CD4-positive, alpha-beta T cell treated with Interleukin-15 for 1 hour (primary cell): ENCODE data around the gene ABCA3.
"Not testable (repeated sequence)": the region's sequence is repeated elsewhere in the genome, so short reads cannot be mapped to it uniquely, and the experiment has no call there.

ENCODE experiments used
- DNase-seq: peaks from one replicate; pipeline ENCODE4 v3.0.0-alpha.2; 2020

Gene ABCA3

DNA sequence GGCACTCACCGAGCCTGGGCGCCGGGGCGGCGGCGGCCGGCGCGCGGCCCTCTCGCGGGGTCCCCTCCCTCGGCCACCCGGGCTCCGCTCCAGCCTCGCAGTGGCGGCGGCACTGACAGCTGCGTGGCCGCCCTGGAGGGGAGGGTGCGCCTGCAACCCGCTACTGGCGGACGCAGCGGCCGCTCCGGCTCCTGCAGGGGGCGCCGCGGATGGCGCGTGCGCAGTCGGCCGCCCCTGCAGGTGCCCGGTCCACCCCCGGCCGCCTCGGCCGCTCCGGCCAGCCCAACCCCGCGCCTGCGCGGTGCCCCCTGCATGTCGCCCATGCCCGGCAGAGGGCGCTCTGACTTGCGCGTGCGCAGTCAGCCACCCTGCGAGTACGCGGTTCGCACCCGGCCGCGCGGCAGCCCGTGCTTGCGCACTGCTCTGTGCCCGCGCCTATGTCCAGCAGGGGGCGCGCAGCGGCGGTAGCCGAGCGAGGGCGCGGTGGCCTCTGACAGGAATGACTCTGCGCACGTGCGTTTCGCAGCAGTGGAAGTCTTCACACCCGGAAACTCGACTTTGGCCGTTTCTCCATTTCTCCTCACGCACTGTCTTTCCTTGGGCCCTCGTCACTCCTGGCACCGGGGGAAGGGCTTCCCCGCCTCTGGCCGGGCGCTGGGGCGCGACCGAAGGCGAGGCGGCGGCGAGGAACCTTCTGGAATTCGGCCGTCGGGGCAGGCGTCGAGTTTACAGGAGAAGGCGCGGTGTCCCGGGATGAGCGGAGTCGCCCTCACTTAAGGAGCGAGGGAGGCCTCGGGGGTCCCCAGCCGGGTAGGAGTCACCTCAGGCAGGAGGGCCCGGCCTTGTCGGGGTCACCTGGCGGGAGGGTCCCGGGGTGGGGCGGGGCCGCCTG is at the start of gene ABCA3:
Gene ABCA3 (minus strand): TSS at position 165 of the 892 bp plus-strand sequence. CDS start 14,262 bp downstream, outside the sequence.
- peak; percentile 94 for DNase-seq

DNA sequence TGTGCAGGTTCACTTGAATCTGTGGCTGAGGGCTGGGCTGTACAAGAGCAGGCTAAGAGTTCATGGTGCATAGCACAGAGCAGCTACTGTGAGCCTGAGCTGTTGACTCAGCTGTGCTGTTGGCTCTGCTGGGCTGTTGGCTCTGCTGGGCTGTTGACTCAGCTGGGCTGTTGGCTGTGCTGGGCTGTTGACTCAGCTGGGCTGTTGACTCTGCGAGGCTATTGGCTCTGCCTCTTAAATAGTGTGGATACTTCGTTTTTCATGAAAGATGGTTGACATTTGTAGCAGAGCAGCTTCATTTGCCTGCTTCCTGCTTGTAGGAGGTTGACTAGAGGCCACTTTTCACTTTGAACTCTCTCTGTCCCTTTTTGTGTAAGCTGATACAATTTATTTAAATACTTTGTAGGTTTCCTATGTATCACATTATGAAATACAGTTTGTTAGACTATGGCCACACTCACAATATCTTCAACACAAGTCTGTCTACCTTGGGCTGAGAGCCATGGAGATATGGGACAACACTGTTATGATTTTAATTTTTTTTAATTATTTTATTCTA is 48.4 kb upstream of the ABCA3 start:
- no peak for DNase-seq

DNA sequence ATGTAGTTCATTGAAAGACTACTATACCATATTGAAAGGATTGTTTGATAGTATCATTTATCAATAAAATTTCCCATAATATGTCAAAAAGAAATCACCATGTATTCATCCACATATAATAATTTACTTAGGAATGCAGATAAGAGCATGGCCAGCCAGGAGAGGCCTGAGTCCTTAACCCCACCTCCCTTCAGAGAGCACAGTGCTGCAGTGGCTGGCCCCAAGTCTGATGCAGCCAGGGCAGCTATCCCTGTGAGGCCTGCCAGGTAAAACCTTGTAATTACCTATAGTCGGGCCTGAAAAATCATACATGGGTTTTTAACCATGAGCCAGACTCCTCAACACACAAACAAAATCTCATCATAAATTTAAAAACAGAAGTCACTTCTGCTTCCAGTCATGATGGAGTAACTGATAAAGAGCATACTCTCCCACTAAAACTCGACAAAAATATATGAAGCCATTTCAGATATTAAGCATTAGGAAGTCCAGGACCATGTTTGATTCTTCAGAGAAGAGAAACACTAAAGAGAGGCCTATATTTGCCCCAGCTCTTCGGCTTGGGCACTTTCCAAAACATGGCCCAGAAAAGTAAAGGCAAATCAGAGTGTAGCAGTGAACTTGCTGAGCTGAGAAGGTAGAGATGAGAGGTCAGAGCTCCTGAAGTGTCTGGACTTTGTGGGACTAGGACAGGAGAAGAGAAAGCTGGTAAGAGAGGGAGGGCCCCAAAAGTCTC is 47.8 kb upstream of the ABCA3 start:
- no peak for DNase-seq

DNA sequence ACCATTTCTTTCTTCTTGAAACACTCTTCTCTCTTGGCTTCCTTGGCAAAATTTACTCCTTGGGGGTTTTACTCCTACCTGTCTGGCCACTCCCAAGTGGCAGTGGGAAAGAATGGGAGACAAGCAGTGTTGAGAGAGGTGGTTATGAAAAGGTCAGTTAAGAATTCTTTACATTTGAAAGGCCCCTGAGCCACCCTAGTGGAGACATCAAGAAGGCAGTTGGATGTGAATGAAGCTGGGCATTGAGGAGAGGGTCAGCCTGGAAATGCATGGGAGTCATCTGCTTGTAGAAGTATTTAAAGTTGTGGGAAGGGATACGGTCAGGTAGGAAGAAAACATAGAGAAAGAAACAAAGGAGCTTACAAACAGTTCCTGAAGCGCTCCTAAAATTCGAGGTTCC is 46.5 kb upstream of the ABCA3 start:
- DNase-seq, result no peak

DNA sequence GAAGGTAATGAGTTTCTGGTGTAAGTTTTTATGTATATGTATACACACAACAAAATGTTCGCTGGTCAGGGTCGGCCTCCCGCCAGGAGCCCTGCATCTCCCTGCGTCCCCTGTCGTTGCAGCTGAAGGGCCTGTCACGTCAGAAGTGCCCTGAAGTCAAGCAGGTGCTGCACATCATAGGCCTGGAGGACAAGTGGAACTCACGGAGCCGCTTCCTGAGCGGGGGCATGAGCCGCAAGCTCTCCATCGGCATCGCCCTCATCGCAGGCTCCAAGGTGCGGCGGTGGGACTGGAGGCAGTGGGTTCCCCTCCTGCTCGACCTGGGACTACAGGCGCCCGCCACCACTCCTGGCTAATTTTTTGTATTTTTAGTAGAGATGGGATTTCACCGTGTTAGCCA is 45.5 kb upstream of the ABCA3 start:
- not testable (repeated sequence) for DNase-seq

DNA sequence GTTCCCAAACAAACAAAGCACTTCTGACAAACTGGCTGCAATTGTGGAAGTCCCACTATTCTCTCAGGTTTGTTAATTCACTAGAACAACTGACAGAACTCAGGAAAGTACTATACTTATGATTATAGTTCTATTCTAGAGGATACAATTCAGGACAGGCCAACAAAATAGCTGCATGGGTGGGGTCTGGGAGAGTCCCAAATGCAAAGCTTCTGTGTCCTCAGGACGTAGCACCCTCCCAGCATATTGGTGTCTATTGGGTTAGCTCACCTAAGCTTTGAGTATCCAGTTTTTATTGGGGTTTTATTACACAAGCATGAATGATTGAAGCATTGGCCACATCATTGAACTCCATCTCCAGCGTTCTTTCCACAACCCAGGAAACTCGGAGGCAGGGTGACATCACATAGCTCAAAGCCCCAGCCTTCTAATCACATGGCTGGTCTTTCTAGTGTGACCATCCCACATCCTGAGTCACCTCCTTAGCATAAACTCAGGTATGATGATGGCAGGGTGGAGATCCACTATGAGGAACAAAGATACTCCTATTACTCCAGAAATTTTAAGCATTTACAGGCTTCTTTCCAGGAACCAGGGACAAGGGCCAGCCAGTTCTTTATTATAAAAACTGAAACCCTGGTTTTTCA is 44.8 kb upstream of the ABCA3 start:
- DNase-seq, result no peak

DNA sequence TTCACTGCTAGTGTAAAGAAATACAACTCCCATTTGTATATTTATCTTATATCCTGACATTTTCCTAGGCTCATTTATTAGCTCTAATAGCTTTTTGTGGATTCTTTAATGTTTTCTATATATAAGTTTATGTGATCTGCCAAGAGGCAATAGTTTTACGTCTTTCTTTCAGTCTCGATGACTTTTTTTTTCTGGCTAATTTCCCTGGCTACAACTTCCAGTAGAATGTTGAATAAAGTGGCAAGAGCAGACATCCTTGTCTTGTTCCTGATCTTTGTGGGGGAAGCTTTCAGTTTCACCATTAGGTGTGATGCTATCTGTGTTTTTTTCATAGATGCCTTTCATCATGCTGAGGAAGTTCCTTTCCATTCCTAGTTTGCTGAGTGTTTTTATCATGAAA is 43.9 kb upstream of the ABCA3 start:
- DNase-seq, result no peak

DNA sequence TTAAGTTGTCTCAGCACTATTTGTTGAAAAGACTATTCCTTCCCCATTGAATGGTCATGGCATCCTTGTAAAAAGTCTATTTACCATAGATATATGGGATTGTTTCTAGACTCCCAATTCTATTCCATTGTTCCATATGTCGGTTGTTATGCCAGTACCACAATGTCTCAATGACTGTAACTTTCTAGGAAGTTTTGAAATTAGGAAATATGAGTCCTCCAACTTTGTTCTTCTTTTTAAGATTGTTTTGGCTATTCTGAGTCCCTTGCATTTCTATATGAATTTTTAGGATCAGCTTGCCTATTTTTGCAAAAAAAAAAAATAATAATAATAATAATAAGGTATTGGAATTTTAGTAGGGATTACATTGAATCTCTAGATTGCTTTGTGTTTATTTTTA is 43.0 kb upstream of the ABCA3 start:
- DNase-seq, result no peak

DNA sequence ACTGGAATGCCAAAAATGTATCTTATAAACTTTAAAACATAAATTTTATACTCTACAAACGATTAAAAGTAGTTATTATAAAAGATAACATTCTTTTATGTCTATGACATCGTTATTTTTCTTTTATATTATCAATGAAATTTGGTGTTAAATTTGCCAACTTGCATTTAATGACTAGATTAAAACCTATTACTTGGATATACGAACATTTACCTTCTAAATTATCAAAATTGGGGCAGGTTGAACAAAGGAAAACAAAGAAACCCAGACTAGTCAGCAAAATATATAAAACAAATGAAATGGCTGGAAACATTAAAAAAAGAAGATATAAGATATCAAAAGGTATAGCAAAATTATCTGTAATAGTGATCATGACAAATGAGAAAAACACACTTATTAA is 34.1 kb upstream of the ABCA3 start:
- no peak for DNase-seq

DNA sequence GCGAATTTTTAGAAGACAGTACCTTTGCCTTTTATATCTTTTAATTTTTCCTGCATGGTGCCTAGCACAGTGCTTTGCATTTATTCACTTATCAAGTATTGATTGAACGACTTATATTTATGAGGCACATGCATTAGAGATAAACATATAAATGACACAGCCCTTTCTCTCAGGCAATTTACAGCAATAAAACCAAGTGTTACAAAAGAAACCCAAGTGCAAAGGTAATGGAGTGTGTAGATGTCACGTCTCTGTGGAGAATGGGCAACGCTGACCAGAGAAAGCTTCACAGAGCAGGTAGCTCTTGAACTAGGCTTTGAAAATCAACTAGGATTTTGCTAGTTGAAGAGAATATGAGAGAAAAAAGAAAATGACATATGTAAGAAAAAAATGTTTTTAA is 32.6 kb upstream of the ABCA3 start:
- no peak for DNase-seq

DNA sequence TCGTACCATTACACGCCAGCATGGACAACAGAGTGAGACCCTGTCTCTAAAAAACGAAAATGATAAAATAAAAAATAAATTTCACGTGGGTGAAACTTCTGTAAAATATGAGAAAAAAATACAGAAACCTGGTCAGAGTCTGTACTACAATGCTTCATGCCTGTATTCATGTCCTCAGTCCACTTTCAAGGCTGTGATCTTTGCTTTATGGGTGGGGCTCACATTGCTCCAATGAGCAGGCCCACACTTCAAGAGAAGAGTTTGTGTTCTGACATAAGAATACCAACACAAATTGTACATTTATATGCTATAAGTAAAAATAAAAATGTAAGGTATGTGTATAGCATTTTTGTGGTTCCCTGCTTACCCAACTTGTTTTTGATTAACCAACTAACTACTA is 32.2 kb upstream of the ABCA3 start:
- DNase-seq, result no peak

DNA sequence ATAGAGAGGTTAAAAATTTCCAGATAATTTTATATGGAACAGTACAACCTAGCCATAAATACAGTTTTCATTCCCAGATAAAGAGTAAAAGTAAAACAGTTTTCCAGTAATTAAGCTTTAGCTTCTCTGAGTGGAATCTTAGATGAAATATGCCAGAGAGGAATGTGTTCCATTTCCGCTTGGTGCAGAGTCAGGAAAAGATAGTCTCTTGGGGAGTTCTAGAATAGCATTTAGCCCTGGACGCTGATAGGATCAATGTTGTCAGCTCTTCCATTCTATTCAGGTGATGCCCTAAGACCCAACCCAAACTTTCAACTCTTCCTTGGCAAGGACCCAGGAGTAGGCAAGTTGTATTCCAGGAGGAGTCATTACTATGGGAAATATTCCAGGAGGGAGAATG is 30.9 kb upstream of the ABCA3 start:
- no peak for DNase-seq

DNA sequence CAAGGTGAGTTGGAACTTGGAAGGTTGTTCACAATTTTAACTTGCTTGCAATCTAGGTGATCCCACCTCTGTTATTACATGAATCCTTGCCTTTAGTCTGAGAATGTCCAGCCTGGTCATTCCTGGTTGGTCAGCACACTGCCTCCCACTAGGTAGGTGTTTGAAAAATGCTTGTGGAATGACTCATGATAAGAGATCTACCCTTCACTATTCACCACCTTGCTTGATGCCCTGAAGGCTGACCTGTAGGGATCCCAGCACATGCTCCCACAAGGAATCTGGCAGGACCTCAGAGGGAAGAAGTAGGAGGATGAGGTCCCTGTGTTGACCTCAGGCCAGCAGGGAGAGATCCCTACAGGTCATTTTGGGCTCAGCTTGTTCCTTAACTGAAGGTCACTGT is 30.2 kb upstream of the ABCA3 start:
- DNase-seq, result no peak

DNA sequence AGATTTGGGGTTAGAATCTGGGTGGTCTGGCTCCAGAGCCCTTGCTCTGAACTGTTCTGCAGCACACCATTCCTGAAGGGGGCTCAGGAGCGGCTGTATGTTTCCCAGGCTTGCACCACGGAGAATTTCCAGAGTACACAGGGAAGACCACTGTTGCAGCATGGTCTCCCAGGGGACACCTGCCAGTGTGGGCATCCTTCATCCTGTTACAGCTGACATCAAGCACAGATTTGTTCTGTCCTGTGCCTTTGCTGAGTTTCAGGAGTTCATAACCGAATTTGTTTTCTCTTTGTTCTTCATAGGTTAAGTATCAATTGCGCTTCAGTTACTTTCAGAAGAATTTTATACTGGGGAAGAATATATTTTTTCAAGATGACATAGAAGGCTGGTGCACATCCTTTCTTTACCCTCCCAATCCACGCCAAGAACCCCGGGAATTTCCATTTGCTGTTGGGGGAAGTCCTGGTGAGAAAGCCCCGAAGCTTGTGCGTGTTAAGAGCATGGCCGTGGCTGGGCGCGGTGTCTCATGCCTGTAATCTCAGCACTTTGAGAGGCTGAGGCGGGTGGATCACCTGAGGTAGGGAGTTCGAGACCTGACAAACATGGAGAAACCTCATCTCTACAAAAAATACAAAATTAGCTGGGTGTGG is 26.3 kb upstream of the ABCA3 start:
- DNase-seq, result no peak

DNA sequence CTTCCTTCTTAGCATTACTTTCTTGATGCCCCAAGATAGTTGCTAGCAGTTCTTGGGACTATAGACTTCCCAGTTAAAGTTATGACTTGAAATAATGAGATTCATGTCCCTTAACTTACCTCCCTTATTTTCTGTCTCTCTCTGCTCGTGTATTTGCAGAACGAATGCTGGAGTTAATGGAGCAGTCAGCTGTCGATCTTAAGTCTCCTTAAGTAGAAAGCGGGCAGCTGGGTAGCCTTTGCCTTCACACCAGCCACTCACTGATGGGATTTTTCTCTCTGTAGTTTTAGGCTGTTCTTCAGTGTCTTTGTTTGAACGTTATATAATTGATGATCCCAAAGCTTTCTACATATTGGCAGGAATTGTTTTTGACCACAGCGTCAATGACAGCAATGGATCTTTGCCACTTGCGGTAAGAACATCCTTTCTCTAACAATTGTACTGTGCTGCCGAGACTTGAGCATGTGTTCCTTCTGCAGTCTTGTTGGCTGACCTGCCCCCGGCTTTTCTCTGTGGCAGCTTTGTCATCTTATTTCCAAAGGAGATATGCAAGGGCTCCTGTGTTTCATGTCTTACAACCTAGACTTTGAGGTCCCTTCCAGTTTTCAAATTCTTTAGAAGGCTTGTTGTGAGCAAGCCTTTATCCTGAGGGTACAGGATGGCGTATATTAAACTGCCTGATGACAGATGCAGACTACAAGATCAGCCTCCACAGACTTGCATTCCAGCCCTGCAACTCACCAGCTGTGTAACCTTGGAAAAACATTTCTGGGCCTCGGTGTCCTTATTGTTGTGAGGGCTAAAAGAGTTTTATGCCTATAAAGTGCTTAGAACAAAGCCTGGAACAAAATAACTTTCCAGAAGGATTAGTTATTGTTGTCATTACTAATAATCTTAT is 25.1 kb upstream of the ABCA3 start:
- no peak for DNase-seq

DNA sequence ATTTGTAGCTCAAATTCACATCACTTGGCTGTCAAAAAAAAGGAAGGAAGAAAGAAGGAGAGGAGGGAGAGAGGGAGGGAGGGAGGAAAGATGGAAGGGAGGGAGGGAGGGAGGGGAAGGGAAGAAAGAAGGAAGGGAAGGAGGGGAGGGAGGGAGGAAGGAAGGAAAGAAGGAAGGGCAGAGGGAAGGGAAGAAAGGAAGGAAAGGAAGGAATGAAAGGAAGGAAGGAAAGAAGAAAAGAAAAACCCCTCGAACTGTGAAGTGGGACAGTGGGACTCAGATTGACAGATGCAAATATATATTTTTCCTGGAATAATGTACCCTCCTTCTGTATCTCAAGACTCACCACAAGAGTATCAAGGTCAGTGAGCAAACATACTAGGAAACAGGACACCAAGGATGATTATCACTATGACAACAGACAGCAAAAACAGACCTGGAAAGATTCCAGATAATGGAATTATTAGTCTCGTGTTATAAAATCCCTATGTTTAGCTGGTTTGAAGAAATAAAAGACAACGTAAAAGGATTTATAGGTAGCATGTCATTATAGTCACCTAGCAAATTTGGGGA is 24.2 kb upstream of the ABCA3 start:
- DNase-seq, result no peak

DNA sequence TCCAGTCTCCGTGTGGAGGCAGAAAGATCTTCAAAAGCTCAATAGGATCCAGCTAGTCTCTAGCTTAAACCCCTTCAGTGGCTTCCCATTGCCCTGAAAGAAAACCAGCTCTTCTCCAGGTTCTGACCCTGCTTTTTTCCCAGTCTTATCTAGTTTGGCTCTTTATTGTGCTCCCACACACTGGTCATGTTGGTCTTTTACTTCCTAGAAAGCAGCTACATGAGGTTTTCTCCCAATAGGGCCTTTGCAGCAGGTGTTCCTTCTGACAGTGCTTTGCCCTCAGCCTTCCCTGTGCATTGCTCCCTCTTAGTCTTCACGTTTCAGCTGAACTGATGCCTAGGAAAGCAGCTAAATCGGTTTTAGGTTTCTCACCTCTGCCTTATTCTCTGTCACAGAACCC is 21.7 kb upstream of the ABCA3 start:
- DNase-seq, result no peak

DNA sequence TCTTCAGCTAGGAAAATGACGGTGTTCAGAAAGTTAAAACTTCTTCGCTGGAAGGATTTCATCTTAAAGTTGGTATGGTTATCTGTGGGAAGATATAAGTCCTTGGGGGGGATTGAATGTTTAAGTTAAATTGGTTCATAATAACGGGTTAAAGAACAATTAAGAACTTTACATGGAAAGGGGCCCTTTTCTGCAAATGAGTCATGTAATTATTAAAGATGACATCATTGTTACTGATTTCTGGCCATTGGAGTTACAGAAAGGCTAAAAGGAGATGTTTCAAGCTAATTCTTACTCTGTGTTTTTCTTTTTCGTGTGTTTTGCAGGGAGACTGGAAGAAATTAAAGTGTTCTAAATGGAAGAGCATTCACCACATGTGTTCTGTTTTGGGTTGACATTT is 20.6 kb upstream of the ABCA3 start:
- no peak for DNase-seq

DNA sequence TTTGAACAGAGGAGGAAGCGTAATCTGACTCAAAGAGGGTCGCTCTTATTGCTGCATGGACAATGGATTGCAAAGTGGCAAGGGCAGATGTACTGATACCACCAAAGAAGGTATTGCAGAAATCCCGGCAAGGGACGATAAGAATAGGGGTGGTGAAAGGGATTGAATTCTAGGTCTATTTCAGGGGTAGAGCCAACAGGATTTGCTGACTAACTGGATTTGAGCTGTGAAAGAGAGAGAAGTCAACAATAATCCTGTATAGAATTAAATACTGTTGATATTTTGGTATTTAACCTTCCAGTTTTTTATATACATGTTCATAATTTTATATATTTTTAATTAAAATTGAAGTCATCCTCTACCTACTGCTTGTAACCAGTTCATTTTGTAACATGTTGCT is 19.4 kb upstream of the ABCA3 start:
- DNase-seq, result no peak

DNA sequence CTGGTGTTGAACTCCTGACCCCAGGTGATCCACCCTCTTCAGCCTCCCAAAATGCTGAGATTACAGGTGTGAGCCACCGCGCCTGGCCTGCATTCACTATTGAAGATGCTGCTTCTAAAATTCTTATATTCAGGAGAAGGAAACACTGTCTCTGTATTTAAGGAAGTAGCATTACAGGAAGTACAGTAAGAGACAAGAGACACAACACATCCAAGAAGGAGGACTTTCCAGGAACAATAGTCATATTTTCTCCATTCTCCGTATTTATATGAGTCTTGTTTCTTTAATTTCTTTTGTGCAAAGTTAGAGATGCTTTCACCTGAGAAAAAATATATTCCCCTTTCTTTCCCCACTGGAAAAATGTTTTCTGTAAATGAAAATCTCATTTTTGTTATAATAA is 18.3 kb upstream of the ABCA3 start:
- no peak for DNase-seq

DNA sequence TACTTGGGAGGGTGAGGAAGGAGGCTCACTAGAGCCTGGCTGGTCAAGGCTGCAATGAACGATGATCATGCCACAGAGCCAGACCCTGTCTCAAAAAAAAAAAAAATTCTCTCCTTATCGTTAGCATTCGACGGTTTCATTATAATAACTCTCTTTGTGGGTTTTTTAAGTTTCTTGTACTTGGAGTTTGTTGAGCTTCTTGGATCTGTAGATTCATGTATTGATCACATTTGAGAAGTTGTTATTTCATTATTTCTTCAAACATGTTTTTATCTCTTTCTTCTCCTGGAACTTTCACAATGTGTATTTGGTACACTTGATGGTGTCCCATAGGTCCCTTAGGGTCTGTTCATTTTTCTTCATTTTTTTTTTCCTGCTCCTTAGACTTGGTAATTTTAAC is 16.8 kb upstream of the ABCA3 start:
- no peak for DNase-seq

DNA sequence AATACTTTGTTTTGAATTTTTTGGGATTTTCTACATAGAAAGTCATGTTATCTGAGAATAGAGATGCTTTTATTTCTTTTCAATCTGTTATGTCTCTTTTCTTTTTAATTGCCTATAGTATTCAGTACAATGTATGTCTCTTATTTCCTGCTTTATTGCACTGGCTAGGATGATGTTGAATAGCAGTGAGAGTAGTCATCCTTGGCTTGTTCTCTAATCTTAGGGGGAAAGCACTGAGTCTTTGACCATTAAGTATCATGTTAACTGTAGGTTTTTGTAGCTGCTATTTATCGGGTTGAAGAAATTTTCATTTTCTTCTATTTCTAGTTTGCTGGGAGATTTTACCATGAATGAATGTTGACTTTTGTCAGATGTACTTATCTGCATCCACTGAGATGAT is 10.0 kb upstream of the ABCA3 start:
- no peak for DNase-seq
